Hepatocyte (in vitro differentiated cells): ENCODE data around the gene KAT2A.

Experiments used
- EZH2 ChIP-seq: fragments of 200-600 bp; sonication (generic); IDR thresholded peaks from 2 replicates; pipeline ENCODE4 v1.6.1; 2016; ENCODE audit warnings: antibody characterized with exemption, mild to moderate bottlenecking, borderline replicate concordance
- TF ChIP-seq, protein P1 (sequence below): fragments of 200-600 bp; sonication (generic); IDR thresholded peaks from 2 replicates; pipeline ENCODE4 v1.5.1; 2016; ENCODE audit warnings: antibody characterized with exemption, mild to moderate bottlenecking; ENCODE audit not compliant: poor library complexity

DNA sequence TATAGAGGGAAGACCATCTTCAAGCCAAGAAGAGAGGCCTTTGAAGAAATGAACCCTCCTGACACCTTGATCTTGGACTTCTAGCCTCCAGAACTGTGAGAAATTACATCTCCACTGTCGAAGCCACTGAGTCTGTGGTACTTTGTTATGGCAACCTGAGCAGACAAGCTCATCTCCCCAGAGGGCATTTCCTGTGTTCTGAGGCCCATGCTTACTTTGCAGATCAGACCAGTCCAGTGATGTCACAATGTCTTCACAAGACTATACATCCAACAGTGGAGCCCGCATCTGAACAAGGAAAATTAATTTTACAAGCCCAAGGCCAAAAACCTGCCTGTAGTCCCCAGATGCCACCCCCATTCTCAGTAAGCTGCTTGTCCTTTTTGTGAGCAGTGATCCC, 56.0 kb downstream of the KAT2A start:
- no peak for TF ChIP-seq EZH2
- TF ChIP-seq, protein P1, sequence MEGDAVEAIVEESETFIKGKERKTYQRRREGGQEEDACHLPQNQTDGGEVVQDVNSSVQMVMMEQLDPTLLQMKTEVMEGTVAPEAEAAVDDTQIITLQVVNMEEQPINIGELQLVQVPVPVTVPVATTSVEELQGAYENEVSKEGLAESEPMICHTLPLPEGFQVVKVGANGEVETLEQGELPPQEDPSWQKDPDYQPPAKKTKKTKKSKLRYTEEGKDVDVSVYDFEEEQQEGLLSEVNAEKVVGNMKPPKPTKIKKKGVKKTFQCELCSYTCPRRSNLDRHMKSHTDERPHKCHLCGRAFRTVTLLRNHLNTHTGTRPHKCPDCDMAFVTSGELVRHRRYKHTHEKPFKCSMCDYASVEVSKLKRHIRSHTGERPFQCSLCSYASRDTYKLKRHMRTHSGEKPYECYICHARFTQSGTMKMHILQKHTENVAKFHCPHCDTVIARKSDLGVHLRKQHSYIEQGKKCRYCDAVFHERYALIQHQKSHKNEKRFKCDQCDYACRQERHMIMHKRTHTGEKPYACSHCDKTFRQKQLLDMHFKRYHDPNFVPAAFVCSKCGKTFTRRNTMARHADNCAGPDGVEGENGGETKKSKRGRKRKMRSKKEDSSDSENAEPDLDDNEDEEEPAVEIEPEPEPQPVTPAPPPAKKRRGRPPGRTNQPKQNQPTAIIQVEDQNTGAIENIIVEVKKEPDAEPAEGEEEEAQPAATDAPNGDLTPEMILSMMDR: no peak
